Activated CD4-positive, alpha-beta T cell treated with anti-CD3 and anti-CD28 coated beads for 4 hours (primary cell): ENCODE data around the gene SSX2B.
"Not testable (repeated sequence)": the region's sequence is repeated elsewhere in the genome, so short reads cannot be mapped to it uniquely, and the experiment has no call there.

ENCODE experiments used
- DNase-seq, 2 donors: peaks; one replicate each; pipeline ENCODE4 v3.0.0-alpha.2; 2020

SSX2B gene

GRCh38 chrX:52750952-52751351 is at the start of gene SSX2B:
TSS of gene SSX2B (plus strand) at chrX:52751252. CDS start at chrX:52752681, 1,429 bp downstream.
- DNase-seq: not testable (repeated sequence)

GRCh38 chrX:52707078-52707477 is 44.0 kb upstream of the SSX2B start, which contains the start of gene SSX2:
TSS of gene SSX2 (minus strand) at chrX:52707178. CDS start at chrX:52705749, 1,429 bp downstream.
- DNase-seq: not testable (repeated sequence)

GRCh38 chrX:52765983-52766382 is 14.9 kb downstream of the SSX2B start:
- DNase-seq: not testable (repeated sequence)

GRCh38 chrX:52773504-52773903 is 22.5 kb downstream of the SSX2B start:
- not testable (repeated sequence) for DNase-seq

GRCh38 chrX:52797327-52797726 is 46.3 kb downstream of the SSX2B start, which contains the start of gene SPANXN5:
TSS of gene SPANXN5 (minus strand) at chrX:52797427. CDS start at chrX:52797348, 79 bp downstream.
- not testable (repeated sequence) for DNase-seq

- not testable (repeated sequence) for DNase-seq
These were observed 53.8 kb downstream of the SSX2B start for GRCh38 chrX:52804876-52805275.
